HepG2 (cell line): ENCODE results near the gene HDGF. TPM values are rescaled to one million over a fixed set of nuclear protein-coding genes. Genes with fewer than 3 reads are reported as not detected.

Source experiments
- AHR ChIP-seq: IDR thresholded peaks from 2 replicates; pipeline ENCODE4 v1.6.1; 2018; ENCODE audit warnings: missing genetic modification reagents, missing compliant biosample characterization
- ARNT ChIP-seq: fragments of 450-650 bp; IDR thresholded peaks from 2 replicates; pipeline ENCODE4 v1.6.1; 2017
- ATF5 ChIP-seq: sonication (generic); formaldehyde crosslinking; IDR thresholded peaks from 2 replicates; pipeline ENCODE4 v1.4.0; 2020; ENCODE audit warnings: mild to moderate bottlenecking, low read depth, missing genetic modification reagents
- BORCS8-MEF2B ChIP-seq: sonication (generic); formaldehyde crosslinking; IDR thresholded peaks from 2 replicates; pipeline ENCODE4 v1.8.0; 2022; ENCODE audit warnings: mild to moderate bottlenecking, missing genetic modification reagents
- CBFB ChIP-seq: sonication (generic); formaldehyde crosslinking; IDR thresholded peaks from 2 replicates; pipeline ENCODE4 v1.4.0; 2020; ENCODE audit warnings: missing genetic modification reagents
- CERS6 ChIP-seq: sonication (generic); formaldehyde crosslinking; IDR thresholded peaks from 2 replicates; pipeline ENCODE4 v1.5.0; 2020; ENCODE audit warnings: missing genetic modification reagents
- FOSL2 ChIP-seq: sonication (generic); formaldehyde crosslinking; IDR thresholded peaks from 2 replicates; pipeline ENCODE4 v1.4.0; 2020; ENCODE audit warnings: missing genetic modification reagents
- HMG20B ChIP-seq: conservative IDR thresholded peaks from 2 replicates; pipeline ENCODE4 v1.6.1; 2016; ENCODE audit warnings: missing genetic modification reagents, missing compliant biosample characterization
- HOXA5 ChIP-seq: sonication (generic); formaldehyde crosslinking; IDR thresholded peaks from 2 replicates; pipeline ENCODE4 v1.4.0; 2020; ENCODE audit warnings: missing genetic modification reagents
- HOXA9 ChIP-seq: sonication (generic); formaldehyde crosslinking; IDR thresholded peaks from 2 replicates; pipeline ENCODE4 v1.8.1; 2022; ENCODE audit warnings: missing genetic modification reagents, mild to moderate bottlenecking, moderate library complexity, borderline replicate concordance
- NFRKB ChIP-seq: fragments of 450-650 bp; IDR thresholded peaks from 2 replicates; pipeline ENCODE4 v1.6.1; 2017
- RERE ChIP-seq: IDR thresholded peaks from 2 replicates; pipeline ENCODE4 v1.6.1; 2016; ENCODE audit warnings: low read depth, missing genetic modification reagents, missing compliant biosample characterization
- SATB2 ChIP-seq: sonication (generic); formaldehyde crosslinking; IDR thresholded peaks from 2 replicates; pipeline ENCODE4 v1.5.0; 2020; ENCODE audit warnings: missing genetic modification reagents
- SPEN ChIP-seq: sonication (generic); formaldehyde crosslinking; IDR thresholded peaks from 2 replicates; pipeline ENCODE4 v1.5.1; 2020; ENCODE audit warnings: low read depth, mild to moderate bottlenecking, missing genetic modification reagents
- TCF12 ChIP-seq, 2 experiments: fragments of 450-650 bp in 1 of 2; sonication (generic) in 1 of 2; formaldehyde crosslinking in 1 of 2; IDR thresholded peaks; 2 replicates each; pipeline versions ENCODE4 v1.6.1 to v1.8.0; 2017 to 2022; ENCODE audit warnings: antibody characterized with exemption in 1 of 2, mild to moderate bottlenecking in 1 of 2, missing genetic modification reagents in 1 of 2, moderate library complexity in 1 of 2
- ZBTB39 ChIP-seq: sonication (generic); formaldehyde crosslinking; IDR thresholded peaks from 2 replicates; pipeline ENCODE4 v1.5.0; 2020; ENCODE audit warnings: missing genetic modification reagents
- ZNF292 ChIP-seq: sonication (generic); formaldehyde crosslinking; IDR thresholded peaks from 2 replicates; pipeline ENCODE4 v1.8.1; 2022; ENCODE audit warnings: mild to moderate bottlenecking, low read depth, missing genetic modification reagents, borderline replicate concordance
- ZNF367 ChIP-seq: sonication (generic); formaldehyde crosslinking; IDR thresholded peaks from 2 replicates; pipeline ENCODE4 v1.4.0; 2020; ENCODE audit warnings: missing genetic modification reagents, borderline replicate concordance
- ZNF431 ChIP-seq: sonication (generic); formaldehyde crosslinking; IDR thresholded peaks from 2 replicates; pipeline ENCODE4 v1.9.0; 2022; ENCODE audit warnings: missing genetic modification reagents, low read depth, mild to moderate bottlenecking, borderline replicate concordance
- ZNF678 ChIP-seq: sonication (generic); formaldehyde crosslinking; IDR thresholded peaks from 2 replicates; pipeline ENCODE4 v1.4.0; 2020; ENCODE audit warnings: mild to moderate bottlenecking, missing genetic modification reagents
- ZNF766 ChIP-seq: sonication (generic); formaldehyde crosslinking; IDR thresholded peaks from 2 replicates; pipeline ENCODE4 v1.5.0; 2020; ENCODE audit warnings: missing genetic modification reagents, borderline replicate concordance
- polyA plus RNA-seq, 8 experiments: library from polyadenylated mRNA; depleted of rRNA in 3 of 8; stranded (reverse) in 7 of 8; unstranded in 1 of 8; fragments of >200 nt; fragmentation: Illumina TruSeq in 4 of 8; extraction: Trizol in 4 of 8; gene quantifications; 2 replicates each; pipeline versions ENCODE4 v1.2.1 to v1.2.3, GENCODE V29; 2011 to 2016; ENCODE audit warnings: low read depth in 4 of 8, missing spikeins in 1 of 8, mixed read lengths in 1 of 8; ENCODE audit not compliant: insufficient read depth in 1 of 8
- total RNA-seq, 5 experiments: library from RNA; depleted of rRNA; stranded (reverse); fragments of >200 nt; fragmentation: Illumina TruSeq; extraction: Trizol; gene quantifications; 2 replicates each; pipeline ENCODE4 v1.2.3, GENCODE V29; 2016; ENCODE audit warnings: low read depth in 1 of 5

Gene HDGF
- total and polyA plus RNA-seq, 2 of the 13 experiments (the other 11 are each of a cell fraction or from before 2014, with no cell fraction given), result 156 to 196 TPM

GRCh38 chr1:156728599-156729462 lies 22.6 kb downstream of the HDGF start, which contains the start of gene ISG20L2 (continued):
- no peak for TF ChIP-seq HMG20B (CRISPR knock-in tag)
- TF ChIP-seq ARNT, result no peak
- TF ChIP-seq FOSL2, result peak; percentile 35
- peak; percentile 36; the same call in 1 of the 2 replicates for TF ChIP-seq ZNF292 (CRISPR knock-in tag)
- no peak for TF ChIP-seq ATF5 (CRISPR knock-in tag)
- no peak for TF ChIP-seq ZNF766
- no peak for TF ChIP-seq NFRKB
- TF ChIP-seq CERS6 (CRISPR knock-in tag), result no peak
- TF ChIP-seq AHR (CRISPR knock-in tag), result no peak
- no peak; the same call in 1 of the 2 replicates for TF ChIP-seq BORCS8-MEF2B (CRISPR knock-in tag)
- no peak for TF ChIP-seq ZNF367 (CRISPR knock-in tag)
- TF ChIP-seq HOXA5, result no peak
- no peak for TF ChIP-seq TCF12 (IDR thresholded peaks at IDR 0.05)
- TF ChIP-seq TCF12 (CRISPR knock-in tag; IDR thresholded peaks at IDR 0.05), result no peak
- no peak for TF ChIP-seq SATB2 (CRISPR knock-in tag)
- TF ChIP-seq ZNF431 (CRISPR knock-in tag), result no peak
- TF ChIP-seq ZNF678 (CRISPR knock-in tag), result no peak
- peak; percentile 35; the same call in 1 of the 2 replicates for TF ChIP-seq SPEN (CRISPR knock-in tag)
- no peak for TF ChIP-seq HOXA9 (CRISPR knock-in tag)
- no peak for TF ChIP-seq RERE (CRISPR knock-in tag)
- no peak for TF ChIP-seq CBFB (CRISPR knock-in tag)
- no peak for TF ChIP-seq ZBTB39 (CRISPR knock-in tag)
